ENCODE measurements around the gene CAST. TPM values are rescaled to one million over a fixed set of nuclear protein-coding genes. Genes with fewer than 3 reads are reported as not detected.
A peak's percentile ranks its signal among the peaks of the same experiment; 100 is the strongest.
"Not testable (repeated sequence)": the region's sequence is repeated elsewhere in the genome, so short reads cannot be mapped to it uniquely, and the experiment has no call there.

CAST gene
- polyA plus RNA-seq, 12 donors: 123 to 261 (median 147) TPM; not detected in 1

DNA sequence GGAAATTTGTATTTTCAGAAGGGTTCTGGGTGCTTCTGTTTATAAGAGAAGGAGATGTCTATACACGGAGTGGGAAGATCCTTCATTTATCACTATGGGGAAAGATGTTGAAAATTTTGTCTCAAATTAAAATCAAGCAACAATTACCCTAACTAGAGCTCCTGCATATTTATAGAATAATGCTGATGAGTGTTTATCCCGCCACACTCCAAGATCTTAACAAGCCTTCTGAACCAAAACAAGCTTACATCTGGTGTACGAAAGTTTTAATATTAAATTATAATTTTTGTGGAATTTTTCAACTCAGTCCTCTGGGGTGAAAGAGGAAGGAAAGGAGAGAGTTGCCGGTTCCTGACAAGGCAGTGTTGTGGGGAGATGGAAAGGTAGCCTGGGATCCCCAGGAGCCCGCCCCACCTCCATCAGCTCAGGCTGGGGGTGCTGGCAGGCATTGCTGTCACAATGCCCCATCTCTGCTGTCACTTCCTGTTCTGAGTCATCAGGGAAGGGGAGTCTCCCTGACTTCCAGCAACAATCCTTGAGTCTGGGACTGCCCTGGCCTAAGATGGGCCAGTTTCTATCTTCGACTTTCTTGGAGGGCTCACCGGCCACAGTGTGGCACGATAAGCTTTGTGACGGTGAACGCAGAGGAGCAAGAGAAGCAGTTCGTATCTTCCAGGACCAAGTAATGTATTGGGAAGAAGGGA, 81.0 kb downstream of the CAST start:
- DNase-seq: no peak

DNA sequence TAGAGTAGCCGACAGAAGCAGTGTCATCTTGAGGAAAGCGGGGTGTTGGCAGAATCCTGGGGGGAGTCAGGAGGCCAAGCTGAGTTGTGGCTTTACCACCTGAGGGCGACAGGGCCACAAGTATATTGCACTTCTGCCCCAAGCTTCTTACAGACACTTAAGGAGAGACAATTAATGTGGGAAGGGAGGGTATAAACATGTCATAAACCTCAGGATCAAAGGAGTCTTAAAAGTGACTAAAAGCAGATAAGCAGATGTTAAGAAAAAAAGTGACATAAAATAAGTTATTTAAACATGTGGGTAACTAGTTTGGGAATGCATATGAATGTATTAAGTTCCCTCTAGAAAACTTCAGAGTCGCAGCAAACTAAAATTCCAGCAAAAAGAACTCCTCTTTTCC, 81.6 kb downstream of the CAST start:
- no peak for DNase-seq

DNA sequence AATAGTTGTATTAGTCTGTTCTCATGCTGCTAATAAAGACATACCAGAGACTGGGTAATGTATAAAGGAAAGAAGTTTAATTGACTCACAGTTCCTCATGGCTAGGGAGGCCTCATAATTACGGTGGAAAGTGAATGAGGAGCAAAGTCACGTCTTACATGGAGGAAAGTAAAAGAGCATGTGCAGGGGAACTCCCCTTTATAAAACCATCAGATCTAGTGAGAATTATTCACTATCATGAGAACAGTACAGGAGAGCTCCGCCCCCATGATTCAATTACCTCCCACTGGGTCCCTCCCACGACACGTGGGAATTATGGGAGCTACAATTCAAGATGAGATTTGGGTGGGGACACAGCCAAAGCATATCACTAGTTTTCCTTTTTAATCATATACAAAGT, 82.0 kb downstream of the CAST start:
- DNase-seq: not testable (repeated sequence)

DNA sequence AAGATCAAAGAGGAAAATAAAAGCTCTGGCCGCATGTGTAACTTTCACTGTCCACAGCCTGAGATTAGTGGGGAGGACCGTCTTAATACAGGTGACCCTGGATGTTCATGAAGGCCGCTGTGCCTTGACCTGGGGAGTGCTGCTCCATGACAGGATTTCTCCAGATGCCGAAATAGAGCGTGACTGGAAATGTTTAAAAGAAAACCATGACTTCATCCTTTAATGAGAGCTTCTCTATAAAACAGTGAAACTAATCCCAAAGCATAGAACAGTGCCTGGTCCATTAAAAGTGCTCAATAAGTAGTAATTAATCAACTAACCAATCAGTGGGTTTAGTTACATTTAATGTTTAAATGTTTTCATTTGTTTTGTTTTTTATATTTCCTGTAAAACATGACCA, 82.8 kb downstream of the CAST start:
- no peak for DNase-seq

DNA sequence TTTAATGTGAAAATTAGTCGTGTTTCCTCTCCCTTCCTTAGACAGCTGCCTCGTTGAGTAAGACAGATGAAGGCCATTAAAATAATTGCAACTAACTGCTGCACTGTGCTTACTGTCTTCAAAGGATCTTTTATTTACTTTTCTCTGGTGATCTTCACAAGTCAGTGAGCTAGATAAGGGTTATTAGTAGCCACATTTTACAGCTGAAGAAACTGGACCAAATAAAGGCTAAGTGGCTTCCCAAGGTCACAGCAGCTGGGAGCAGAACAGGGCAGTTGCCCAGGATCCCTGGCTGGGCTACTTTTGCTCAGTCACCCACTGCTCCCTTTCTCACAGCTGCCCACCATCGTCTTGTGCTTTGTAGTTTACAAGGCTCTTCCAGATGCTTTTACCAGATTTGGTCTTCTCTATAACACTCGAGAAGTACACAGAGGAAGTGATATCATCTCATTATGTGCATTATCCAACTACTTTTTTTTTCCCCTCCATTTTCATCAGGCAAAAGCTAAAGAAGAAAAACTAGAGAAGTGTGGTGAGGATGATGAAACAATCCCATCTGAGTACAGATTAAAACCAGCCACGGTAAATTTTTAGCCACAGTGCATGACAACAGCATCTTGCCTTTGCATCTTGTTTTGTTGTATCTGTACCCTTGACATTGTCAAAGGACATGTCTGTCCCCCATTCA, 83.8 kb downstream of the CAST start:
- no peak for DNase-seq

DNA sequence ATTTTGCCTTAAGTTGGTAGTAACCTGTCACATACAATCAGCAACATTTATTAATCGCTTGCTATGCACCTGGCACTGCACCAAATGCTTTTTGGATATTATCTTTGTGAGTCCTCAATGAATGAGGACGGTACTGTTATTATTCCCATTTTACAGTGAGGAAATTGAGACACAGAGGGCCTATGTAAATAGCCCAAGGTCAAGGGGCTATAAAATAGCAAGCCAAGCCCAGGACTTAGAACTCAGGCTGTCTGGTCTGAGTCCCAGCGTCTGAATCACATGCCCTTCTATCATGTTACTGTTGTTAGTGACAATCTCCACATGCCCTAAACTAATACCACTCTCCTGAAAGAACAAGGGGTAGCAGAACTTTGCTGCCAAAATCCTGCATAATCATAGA, 85.5 kb downstream of the CAST start:
- DNase-seq: no peak

DNA sequence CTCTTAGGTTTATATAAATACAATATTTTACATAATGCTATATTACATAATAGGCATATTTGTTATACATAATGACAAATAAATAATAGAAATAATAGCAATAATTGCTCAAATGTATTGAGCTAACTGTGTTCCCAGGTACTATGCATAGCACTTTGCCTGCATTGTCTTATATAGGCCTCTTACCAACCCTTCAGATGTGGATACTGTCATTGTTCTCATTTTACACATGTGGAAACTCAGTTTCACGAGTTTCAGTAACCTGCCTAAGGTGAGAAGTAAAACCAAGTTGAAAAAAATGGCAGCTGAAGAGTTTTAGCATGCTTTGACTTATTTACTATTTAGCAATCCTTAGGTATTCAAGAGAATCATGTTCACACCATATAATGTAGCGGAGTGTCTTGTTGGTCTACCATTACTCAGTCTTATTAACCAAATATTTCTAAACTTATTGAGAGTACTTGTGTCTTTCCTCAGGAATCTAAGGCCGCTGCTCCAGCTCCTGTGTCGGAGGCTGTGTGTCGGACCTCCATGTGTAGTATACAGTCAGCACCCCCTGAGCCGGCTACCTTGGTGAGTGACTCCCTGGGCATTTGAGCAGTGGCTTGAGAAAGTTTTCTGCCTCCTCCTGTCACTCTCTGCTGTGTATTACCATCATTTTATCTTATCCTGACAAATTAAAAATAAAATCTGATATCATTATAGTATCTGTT, 88.1 kb downstream of the CAST start:
- DNase-seq: no peak

DNA sequence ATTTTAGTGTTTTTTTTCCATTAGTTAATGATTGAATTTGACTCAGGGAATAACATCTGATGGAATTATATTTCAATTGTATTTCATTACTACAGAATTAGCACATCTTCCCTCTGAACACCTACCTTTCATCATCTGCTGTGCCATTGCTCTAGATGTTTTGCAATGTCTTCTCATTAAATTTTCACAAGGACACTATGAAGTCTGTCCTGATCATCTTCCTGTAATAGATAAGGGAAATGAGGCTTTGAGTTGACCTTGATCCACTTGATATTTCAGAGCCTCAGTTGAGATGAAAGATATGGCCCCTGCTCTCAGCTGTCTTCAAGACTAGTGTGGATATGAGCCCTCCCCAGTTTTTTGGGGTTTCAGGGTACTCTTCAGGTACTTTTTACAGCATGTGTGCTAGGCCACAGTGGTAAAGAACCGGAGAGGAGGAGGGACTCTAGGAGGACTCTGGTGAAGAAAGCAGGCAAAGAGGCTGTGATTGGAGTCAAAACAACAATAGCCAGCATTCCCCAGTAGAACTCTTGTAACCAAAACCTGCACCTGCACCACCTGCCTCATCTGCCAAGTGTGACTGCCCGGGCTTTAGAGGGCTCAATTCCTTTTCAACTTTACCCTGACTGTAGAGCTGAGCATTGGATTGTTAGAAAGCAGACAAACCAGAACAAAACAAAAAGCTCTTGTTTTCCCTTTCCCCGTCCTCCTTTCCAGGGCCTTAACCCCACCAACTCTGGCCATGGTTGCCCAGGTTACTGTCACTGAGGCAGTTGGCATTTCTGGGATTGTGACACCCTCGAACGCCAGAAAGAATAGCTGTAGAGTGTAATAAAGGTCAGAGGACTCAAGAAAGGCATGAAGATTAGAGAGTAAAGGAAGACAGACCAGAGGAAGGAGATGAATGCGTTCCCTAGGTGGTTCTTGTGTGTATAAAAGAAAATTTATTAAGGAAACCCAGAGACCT, 89.3 kb downstream of the CAST start:
- no peak for DNase-seq

DNA sequence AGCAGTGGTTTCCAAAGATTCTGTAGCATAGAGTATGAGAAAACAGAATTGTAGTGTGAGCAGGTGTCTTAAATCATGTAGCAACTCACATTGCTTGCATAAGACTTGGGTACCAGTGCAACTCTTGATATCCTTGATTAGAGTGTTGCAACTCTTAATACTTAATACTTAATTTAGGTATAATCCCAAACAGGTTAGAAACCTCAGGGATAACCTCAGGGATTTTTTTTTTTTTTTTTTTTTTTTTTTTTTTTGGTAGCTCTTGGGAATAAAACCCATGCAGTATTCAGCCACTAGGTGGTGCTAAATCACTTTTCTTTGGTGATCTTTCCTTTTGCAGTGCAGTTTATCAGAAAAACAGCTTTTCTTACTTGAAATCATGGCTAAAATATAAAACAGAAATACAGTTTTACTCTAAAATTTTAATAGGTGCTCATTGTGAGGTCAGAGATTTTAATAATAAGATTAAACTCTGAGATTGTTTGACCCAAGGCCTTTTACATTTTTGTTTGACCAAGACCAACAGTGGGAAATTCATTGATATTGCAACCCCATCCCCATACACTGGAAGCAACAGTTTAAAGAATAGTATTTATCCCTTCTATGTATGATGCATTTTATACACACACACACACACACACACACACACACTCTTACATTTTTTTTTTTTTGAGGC, 90.3 kb downstream of the CAST start:
- DNase-seq: peak; percentile 66

DNA sequence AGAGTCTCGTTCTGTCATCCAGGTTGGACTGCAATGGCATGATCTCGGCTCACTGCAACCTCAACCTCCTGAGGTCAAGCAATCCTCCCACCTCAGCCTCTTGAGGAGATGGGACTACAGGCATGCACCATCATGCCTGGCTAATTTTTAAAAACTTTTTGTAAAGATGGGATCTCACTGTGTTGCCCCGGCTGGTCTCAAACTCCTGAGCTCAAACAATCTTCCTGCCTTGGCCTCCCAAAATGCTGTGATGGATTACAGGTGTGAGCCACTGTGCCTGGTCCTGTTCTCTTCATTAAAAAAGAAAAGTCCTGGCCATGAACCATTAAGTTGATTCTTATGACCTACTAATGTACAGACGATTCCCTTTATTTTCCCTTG, 90.8 kb downstream of the CAST start:
- no peak for DNase-seq

DNA sequence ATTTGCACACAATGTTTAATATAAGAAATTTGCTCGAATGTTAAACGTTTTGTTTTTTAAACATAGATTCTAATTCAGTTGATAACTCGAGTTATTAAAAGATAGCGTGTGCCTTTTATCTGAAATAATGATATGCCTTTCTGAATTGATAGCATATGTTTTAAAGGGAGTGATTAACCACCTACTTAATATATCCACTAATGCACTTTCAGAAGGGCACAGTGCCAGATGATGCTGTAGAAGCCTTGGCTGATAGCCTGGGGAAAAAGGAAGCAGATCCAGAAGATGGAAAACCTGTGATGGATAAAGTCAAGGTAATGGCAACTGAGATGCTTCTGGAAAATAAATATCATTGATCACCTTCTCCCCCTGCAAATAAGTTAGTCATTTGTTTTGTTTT, 91.7 kb downstream of the CAST start:
- DNase-seq: no peak

DNA sequence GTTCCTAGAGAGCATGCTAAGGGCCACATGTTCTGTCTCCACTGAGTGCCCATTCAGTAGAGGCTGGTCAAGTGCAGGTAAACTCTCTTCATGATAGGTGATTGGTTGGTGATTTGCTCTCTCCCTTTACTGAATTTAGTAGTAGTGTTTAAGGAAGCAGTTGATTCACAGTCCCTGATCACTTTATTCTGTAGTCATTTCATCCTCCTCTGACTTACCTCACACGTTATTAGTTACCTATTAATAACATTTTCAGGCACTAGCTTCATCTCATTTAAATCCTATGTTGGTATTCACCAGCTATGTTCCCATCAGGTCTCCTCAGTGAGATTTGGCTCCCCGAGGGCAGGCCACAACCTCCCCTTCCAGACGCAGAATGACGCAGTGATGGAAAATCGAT, 93.7 kb downstream of the CAST start:
- no peak for DNase-seq

DNA sequence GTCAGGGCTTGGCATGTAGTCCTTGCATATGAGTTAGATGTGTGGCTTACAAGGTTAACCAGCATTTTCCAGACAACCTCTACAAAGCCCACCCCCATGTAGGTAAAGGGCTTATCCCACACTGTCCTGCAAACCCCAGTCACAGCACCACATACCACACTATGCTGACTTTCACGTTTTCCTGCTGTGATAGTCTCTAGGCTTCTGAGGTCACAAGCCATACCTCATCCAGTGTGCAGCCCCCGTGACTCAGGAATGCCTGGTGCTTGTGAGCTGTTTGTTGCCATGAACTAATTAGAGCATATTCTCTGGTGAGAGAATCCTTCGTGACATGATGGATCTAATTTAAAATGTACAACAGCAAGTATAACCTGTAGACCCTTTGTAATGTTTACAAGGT, 94.8 kb downstream of the CAST start:
- DNase-seq: no peak

DNA sequence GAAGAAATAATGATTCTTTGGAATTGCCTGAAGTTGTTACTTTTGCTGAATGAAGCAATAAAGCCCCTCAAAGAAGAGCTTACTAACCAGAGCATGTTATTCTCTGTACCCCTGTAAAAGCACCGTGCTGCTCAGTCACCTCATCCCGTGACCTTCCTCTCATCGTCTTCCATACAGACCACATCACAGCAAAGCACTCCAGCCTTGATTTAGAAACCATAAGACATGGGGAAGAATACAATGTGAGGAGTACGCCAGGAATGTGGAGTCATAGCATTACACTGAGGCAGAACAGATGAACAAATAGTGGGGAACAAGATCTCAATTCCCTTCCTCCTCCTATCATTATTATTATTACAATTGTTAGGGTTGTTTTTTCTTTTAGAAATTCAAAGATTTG, 96.4 kb downstream of the CAST start:
- DNase-seq: no peak

DNA sequence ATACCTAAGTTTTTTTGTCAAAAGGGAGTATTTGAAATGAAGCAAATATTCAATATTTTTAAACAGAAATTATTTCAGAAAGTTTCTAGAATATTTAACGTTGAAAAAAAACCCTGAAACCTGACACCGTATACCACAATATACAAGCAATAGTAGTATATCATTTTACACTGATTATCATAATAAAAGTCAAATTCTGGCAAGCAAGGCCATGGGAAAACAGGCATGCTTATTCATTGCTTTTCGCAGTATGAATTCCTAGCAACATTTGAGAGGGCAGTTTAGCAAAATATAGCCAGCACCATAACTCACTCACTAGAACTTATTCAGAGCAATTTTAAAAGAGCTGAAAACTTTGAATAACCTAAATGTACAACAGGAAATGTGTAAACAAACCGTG, 99.4 kb downstream of the CAST start:
- no peak for DNase-seq

DNA sequence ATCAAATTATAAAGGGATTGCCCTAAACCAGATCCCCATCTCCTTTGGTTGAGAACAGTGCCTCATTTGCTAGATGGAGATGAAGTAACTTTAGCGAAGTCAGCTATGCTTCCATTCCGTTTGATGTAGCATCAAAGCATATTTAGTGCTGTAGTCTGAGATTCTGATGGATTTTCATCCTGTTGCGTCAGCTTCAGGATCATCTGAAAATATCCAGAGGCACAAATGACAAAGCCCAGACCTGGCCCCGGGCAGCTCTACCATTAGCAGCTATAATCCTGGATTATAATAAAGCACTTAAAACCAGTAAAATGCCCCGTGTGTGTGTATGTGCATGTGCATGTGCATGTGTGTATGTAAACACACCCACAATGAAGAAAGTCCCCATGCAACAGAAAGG, 100.8 kb downstream of the CAST start:
- DNase-seq: no peak

DNA sequence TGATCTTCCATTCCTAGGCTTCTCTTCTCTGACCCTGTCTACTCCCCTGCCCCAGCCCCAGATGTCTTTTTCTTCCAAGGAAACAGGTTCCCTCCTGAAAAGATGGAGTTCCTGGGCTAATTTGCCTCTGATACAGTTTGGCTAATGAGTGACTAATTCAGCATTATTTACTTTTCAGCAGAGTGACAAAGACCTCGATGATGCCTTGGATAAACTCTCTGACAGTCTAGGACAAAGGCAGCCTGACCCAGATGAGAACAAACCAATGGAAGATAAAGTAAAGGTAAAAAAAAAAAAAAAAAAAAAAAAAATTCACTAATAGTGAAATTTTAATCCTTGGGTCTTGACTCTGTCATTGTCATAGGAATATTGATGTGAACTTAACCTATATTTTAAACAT, 102.9 kb downstream of the CAST start:
- no peak for DNase-seq

DNA sequence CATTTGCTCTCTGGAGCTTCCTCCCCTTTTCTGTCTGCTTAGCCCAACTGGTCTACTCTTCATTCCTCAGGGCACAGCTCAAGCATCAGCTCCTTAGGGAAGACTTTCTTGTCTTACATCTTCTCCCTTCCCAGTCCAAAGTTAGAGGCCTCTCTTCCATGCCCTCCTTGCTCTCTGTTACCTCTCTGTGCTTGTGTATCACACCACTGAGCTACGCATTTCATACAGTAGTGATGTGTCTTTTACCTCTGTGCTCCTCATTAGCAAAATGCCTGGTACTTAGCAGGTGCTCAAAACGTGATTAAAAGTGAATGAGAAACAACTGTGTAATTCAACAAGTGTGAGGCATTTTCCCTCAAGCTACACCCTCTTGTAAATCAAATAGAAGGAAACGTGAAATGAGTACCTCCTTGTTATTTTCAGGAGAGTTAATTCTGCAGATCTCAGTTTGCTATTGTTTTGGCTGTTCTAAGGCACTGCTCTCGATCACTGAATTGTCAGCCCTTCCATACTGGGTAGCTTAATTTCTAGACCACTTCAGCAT, 106.6 kb downstream of the CAST start:
- DNase-seq: no peak

DNA sequence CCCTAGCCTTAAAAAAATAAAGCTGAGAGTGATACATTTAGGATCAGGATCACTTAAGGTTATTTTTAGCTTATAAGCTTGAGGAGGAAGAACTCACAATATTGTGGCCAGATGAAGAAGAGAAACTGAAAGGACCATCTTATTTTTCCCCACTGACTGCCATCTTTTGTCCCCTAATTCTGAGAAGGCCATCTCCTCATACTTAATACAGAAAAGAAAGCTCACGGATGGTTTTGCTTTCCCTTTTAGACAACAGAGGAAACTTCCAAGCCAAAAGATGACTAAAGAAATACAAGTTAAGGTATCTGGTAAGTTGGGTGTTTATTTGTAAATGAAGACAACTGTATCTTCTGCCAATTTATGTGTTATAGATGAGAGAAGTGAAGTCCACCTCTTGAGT, 109.2 kb downstream of the CAST start:
- DNase-seq: no peak

DNA sequence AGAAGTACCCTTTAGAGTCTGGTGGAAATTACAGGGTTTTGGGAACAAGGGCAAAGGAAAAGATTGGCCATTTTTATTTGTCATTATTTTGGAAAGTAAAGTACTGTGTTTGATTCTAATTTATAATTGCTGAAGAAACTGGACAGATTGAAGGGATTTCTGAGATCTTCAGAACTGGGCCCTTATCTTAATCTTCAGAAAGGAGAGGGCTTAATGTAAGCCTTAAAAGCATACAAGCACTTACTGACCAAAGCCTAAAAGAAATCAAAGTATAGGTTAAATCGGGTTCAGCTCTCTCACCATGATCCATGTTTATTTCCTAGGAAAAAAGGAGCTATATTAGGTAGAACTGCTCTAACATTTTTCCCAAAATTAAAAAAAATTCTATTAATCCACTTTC, 109.9 kb downstream of the CAST start:
- no peak for DNase-seq

DNA sequence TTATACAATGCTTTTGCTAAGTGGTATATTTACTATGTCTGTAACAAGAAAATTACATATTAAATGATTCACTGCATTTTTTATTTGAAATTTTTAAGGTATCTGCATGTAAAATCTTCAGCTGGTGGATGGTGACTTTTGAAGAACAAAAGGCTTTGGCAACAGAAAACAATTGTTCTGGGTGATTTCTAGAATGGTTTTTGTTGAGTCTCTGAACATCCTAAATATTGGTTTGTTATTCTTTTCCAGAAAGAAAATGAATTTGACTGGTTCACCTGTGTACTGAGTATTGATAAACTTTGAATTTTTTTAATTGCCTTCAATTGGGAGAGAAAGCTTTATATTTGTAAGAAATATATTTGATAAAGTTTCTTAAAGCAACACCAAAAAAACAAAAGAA, 110.4 kb downstream of the CAST start:
- no peak for DNase-seq
